ENCODE measurements around the gene MCC. TPM values are rescaled to one million over a fixed set of nuclear protein-coding genes. Genes with fewer than 3 reads are reported as not detected.

Gene MCC
- total and polyA plus RNA-seq, 2 experiments from 2014 or later = 8.3 to 31.5 TPM

GRCh38 chr5:113163328-113163727 is 324.9 kb downstream of the MCC start:
- H3K4me2 ChIP-seq = no peak overlapping the region
- peaks cover 15% of the 10 kb centered on the region for H3K4me1 ChIP-seq (ENCODE audit: insufficient read depth)
- H3K4me3 ChIP-seq = no peak overlapping the region
- no peaks in the 10 kb centered on the region for H3K36me3 ChIP-seq (replicated peaks; ENCODE audit: insufficient read depth, low read depth)
- 90% methylated on average over 2 of the region's 2 CpGs for WGBS (ENCODE audit: low lambda C conversion rate, missing lambda C conversion rate)
- TF ChIP-seq CTCF (IDR thresholded peaks at IDR 0.05; ENCODE audit: poor library complexity) (no peak), EZH2 (IDR thresholded peaks at IDR 0.05; ENCODE audit: borderline replicate concordance) (no peak), EZH2phosphoT487 (IDR thresholded peaks at IDR 0.05; ENCODE audit: low read depth, severe bottlenecking, unreplicated experiment) (no peak)
- no peaks in the 10 kb centered on the region for H3K9me3 ChIP-seq (ENCODE audit: low read depth)
- no peak overlapping the region for H3K27ac ChIP-seq
- H2AFZ ChIP-seq = no peak overlapping the region
- H3K9me2 ChIP-seq (replicated peaks; ENCODE audit: insufficient read depth) = no peaks in the 10 kb centered on the region
- no peak for DNase-seq (ENCODE audit: low spot score)
- no peaks in the 10 kb centered on the region for H3K27me3 ChIP-seq
- H3K79me2 ChIP-seq = peaks cover 27% of the 10 kb centered on the region
- H4K20me1 ChIP-seq (ENCODE audit: insufficient read depth, poor library complexity, severe bottlenecking) = no peaks in the 10 kb centered on the region

GRCh38 chr5:113162770-113163169 is 325.5 kb downstream of the MCC start:
- WGBS (ENCODE audit: low lambda C conversion rate, missing lambda C conversion rate) = 51% methylated on average over 3 of the region's 3 CpGs
- Histone ChIP-seq H3K4me3 (no peak overlapping the region), H3K79me2 (peaks cover 30% of the 10 kb centered on the region), H3K4me2 (no peak overlapping the region), H3K36me3 (replicated peaks; ENCODE audit: insufficient read depth, low read depth) (no peaks in the 10 kb centered on the region), H3K27me3 (no peaks in the 10 kb centered on the region), H3K9me3 (ENCODE audit: low read depth) (no peaks in the 10 kb centered on the region), H2AFZ (no peak overlapping the region), H3K4me1 (ENCODE audit: insufficient read depth) (peaks cover 14% of the 10 kb centered on the region), H4K20me1 (ENCODE audit: insufficient read depth, poor library complexity, severe bottlenecking) (no peaks in the 10 kb centered on the region), H3K9me2 (replicated peaks; ENCODE audit: insufficient read depth) (no peaks in the 10 kb centered on the region), H3K27ac (peak overlapping the region; percentile 73)
- DNase-seq (ENCODE audit: low spot score) = no peak
- TF ChIP-seq CTCF (IDR thresholded peaks at IDR 0.05; ENCODE audit: poor library complexity) = no peak
- TF ChIP-seq EZH2phosphoT487 (IDR thresholded peaks at IDR 0.05; ENCODE audit: low read depth, severe bottlenecking, unreplicated experiment) = no peak
- no peak for TF ChIP-seq EZH2 (IDR thresholded peaks at IDR 0.05; ENCODE audit: borderline replicate concordance)

GRCh38 chr5:113162208-113162607 is 326.0 kb downstream of the MCC start:
- Histone ChIP-seq H3K4me2 (no peak overlapping the region), H2AFZ (no peak overlapping the region), H3K4me1 (ENCODE audit: insufficient read depth) (peaks cover 8% of the 10 kb centered on the region), H3K4me3 (no peak overlapping the region), H4K20me1 (ENCODE audit: insufficient read depth, poor library complexity, severe bottlenecking) (no peaks in the 10 kb centered on the region), H3K27me3 (no peaks in the 10 kb centered on the region), H3K36me3 (replicated peaks; ENCODE audit: insufficient read depth, low read depth) (no peaks in the 10 kb centered on the region), H3K27ac (peak overlapping the region; percentile 73), H3K9me3 (ENCODE audit: low read depth) (no peaks in the 10 kb centered on the region), H3K79me2 (peaks cover 33% of the 10 kb centered on the region), H3K9me2 (replicated peaks; ENCODE audit: insufficient read depth) (no peaks in the 10 kb centered on the region)
- WGBS (ENCODE audit: low lambda C conversion rate, missing lambda C conversion rate) = 85% methylated on average over 3 of the region's 3 CpGs
- no peak for TF ChIP-seq CTCF (IDR thresholded peaks at IDR 0.05; ENCODE audit: poor library complexity)
- no peak for TF ChIP-seq EZH2 (IDR thresholded peaks at IDR 0.05; ENCODE audit: borderline replicate concordance)
- no peak for TF ChIP-seq EZH2phosphoT487 (IDR thresholded peaks at IDR 0.05; ENCODE audit: low read depth, severe bottlenecking, unreplicated experiment)
- no peak for DNase-seq (ENCODE audit: low spot score)

GRCh38 chr5:113161806-113162205 is 326.4 kb downstream of the MCC start:
- no peaks in the 10 kb centered on the region for H4K20me1 ChIP-seq (ENCODE audit: insufficient read depth, poor library complexity, severe bottlenecking)
- no peaks in the 10 kb centered on the region for H3K9me3 ChIP-seq (ENCODE audit: low read depth)
- no peak overlapping the region for H2AFZ ChIP-seq
- peaks cover 33% of the 10 kb centered on the region for H3K79me2 ChIP-seq
- H3K4me2 ChIP-seq = no peak overlapping the region
- H3K4me3 ChIP-seq = no peak overlapping the region
- no peaks in the 10 kb centered on the region for H3K9me2 ChIP-seq (replicated peaks; ENCODE audit: insufficient read depth)
- TF ChIP-seq CTCF (IDR thresholded peaks at IDR 0.05; ENCODE audit: poor library complexity) (no peak), EZH2 (IDR thresholded peaks at IDR 0.05; ENCODE audit: borderline replicate concordance) (no peak), EZH2phosphoT487 (IDR thresholded peaks at IDR 0.05; ENCODE audit: low read depth, severe bottlenecking, unreplicated experiment) (no peak)
- H3K4me1 ChIP-seq (ENCODE audit: insufficient read depth) = peaks cover 4% of the 10 kb centered on the region
- H3K27me3 ChIP-seq = no peaks in the 10 kb centered on the region
- no peaks in the 10 kb centered on the region for H3K36me3 ChIP-seq (replicated peaks; ENCODE audit: insufficient read depth, low read depth)
- H3K27ac ChIP-seq = peak overlapping the region; percentile 73
- 51% methylated on average over 6 of the region's 6 CpGs for WGBS (ENCODE audit: low lambda C conversion rate, missing lambda C conversion rate)
- peak; percentile 49 for DNase-seq (ENCODE audit: low spot score)

Measured in hepatocyte (in vitro differentiated cells).